AG04450 (cell line): ENCODE measurements around the gene KHNYN. TPM values are rescaled to one million over a fixed set of nuclear protein-coding genes. Genes with fewer than 3 reads are reported as not detected.
"Not testable (repeated sequence)": the region's sequence is repeated elsewhere in the genome, so short reads cannot be mapped to it uniquely, and the experiment has no call there.

Experiments used
- CTCF ChIA-PET: fragments of 300-600, 350-600 bp; formaldehyde crosslinking; extraction: SDS; loops from one replicate; lab custom pipeline; 2022; ENCODE audit warnings: antibody characterized with exemption, inconsistent platforms; lab: Charles Lee
- POLR2A ChIA-PET: fragments of 350-600 bp; formaldehyde crosslinking; extraction: SDS; loops from one replicate; lab custom pipeline; 2021; ENCODE audit warnings: antibody characterized with exemption, inconsistent platforms; lab: Yijun Ruan, JAX
- DNase-seq: peaks from one replicate; pipeline ENCODE4 v3.0.0-alpha.2; 2011; ENCODE audit warnings: low read depth, low spot score
- H3K27ac ChIP-seq: one replicate; pipeline ENCODE4 v1.5.1; 2012; ENCODE audit warnings: low read depth, low read length, control low read depth
- H3K27me3 ChIP-seq: one replicate; pipeline ENCODE4 v1.6.0; 2012; ENCODE audit warnings: low read length; ENCODE audit not compliant: control insufficient read depth, insufficient read depth
- H3K4me3 ChIP-seq: 2 replicates; pipeline ENCODE4 v1.5.1; 2011; ENCODE audit warnings: mild to moderate bottlenecking, low read depth, low read length, control low read depth
- H3K9me3 ChIP-seq: 2 replicates; pipeline ENCODE4 v1.5.1; 2012; ENCODE audit warnings: low read length; ENCODE audit not compliant: control insufficient read depth, insufficient read depth
- CTCF ChIP-seq: IDR thresholded peaks from 2 replicates; pipeline ENCODE4 v1.5.1; 2011; ENCODE audit warnings: low read depth, low read length, control low read depth, inconsistent platforms
- polyA plus RNA-seq: library from polyadenylated mRNA; depleted of rRNA; stranded (reverse); fragments of >200 nt; gene quantifications from 2 replicates; pipeline ENCODE4 v1.2.3, GENCODE V29; 2011; rRNA removed

Gene KHNYN
- polyA plus RNA-seq, 1 experiment, result 16.8 TPM

- no peak overlapping the region for H3K27ac ChIP-seq
- H3K4me3 ChIP-seq, result no peak overlapping the region
- ChIA-PET POLR2A (no interaction called here), CTCF (interaction anchor here (0.6 kb wide), 1 partner anchor 70 kb away, joined by 4 read pairs; no protein-coding TSS in a partner anchor)
- no peaks in the 10 kb centered on the region; the same call in 1 of the 2 replicates for H3K9me3 ChIP-seq
- peak; percentile 60 for TF ChIP-seq CTCF
- no peak for DNase-seq
- H3K27me3 ChIP-seq, result no peaks in the 10 kb centered on the region
These were observed 52.0 kb downstream of the KHNYN start for GRCh38 chr14:24481622-24482324.

- H3K4me3 ChIP-seq, H3K27me3 ChIP-seq, CTCF ChIA-PET, H3K27ac ChIP-seq, H3K9me3 ChIP-seq, POLR2A ChIA-PET: not testable (repeated sequence)
- peak; percentile 1 for DNase-seq
These were observed 53.0 kb downstream of the KHNYN start for GRCh38 chr14:24482699-24483303.

- no peak for TF ChIP-seq CTCF
- ChIA-PET POLR2A (no interaction called here), CTCF (no interaction called here)
- DNase-seq, result no peak
- Histone ChIP-seq H3K27me3 (no peaks in the 10 kb centered on the region), H3K27ac (no peak overlapping the region), H3K9me3 (no peaks in the 10 kb centered on the region; the same call in 1 of the 2 replicates), H3K4me3 (no peak overlapping the region)
These were observed 54.0 kb downstream of the KHNYN start for GRCh38 chr14:24483604-24484252.

Other genes with a start within 250 kb of the KHNYN start
- 15.2 and 20.9 TPM in 2 replicates for gene IPO4, start 241.1 kb upstream of the KHNYN start, polyA plus RNA-seq
- gene TM9SF1, start 234.5 kb upstream of the KHNYN start, polyA plus RNA-seq, result 41.7 and 44.9 TPM in 2 replicates
- gene TSSK4, start 224.3 kb upstream of the KHNYN start, polyA plus RNA-seq, result not detected in 2 replicates
- 48.0 and 55.7 TPM in 2 replicates for gene CHMP4A, start 216.5 kb upstream of the KHNYN start, polyA plus RNA-seq
- 14.9 and 16.1 TPM in 2 replicates for gene MDP1, start 213.9 kb upstream of the KHNYN start, polyA plus RNA-seq
- gene NEDD8, start 197.6 kb upstream of the KHNYN start, polyA plus RNA-seq, result 335 and 363 TPM in 2 replicates
- gene GMPR2, start 197.0 kb upstream of the KHNYN start, polyA plus RNA-seq, result 89.2 and 95.6 TPM in 2 replicates
- 38.2 and 38.4 TPM in 2 replicates for gene TINF2, start 187.3 kb upstream of the KHNYN start, polyA plus RNA-seq
- 0.97 and 1.4 TPM in 2 replicates for gene TGM1, start 166.8 kb upstream of the KHNYN start, polyA plus RNA-seq
- 17.9 and 24.7 TPM in 2 replicates for gene RABGGTA, start 158.4 kb upstream of the KHNYN start, polyA plus RNA-seq
- 33.8 and 36.6 TPM in 2 replicates for gene DHRS1, start 130.2 kb upstream of the KHNYN start, polyA plus RNA-seq
- 12.0 and 13.7 TPM in 2 replicates for gene NOP9, start 130.1 kb upstream of the KHNYN start, polyA plus RNA-seq
- 0.31 and 0.48 TPM in 2 replicates for gene CIDEB, start 122.0 kb upstream of the KHNYN start, polyA plus RNA-seq
- 0.91 and 0.93 TPM in 2 replicates for gene LTB4R2, start 119.8 kb upstream of the KHNYN start, polyA plus RNA-seq
- 0.98 and 1.2 TPM in 2 replicates for gene LTB4R, start 118.5 kb upstream of the KHNYN start, polyA plus RNA-seq
- 0.04 TPM in 1 of 2 replicates, not detected in the other for gene ADCY4, start 94.9 kb upstream of the KHNYN start, polyA plus RNA-seq
- gene RIPK3, start 90.0 kb upstream of the KHNYN start, polyA plus RNA-seq, result 0.09 TPM in 1 of 2 replicates, not detected in the other
- gene NFATC4, start 61.8 kb upstream of the KHNYN start, polyA plus RNA-seq, result 35.7 and 42.0 TPM in 2 replicates
- 10.4 and 10.5 TPM in 2 replicates for gene NYNRIN, start 31.0 kb upstream of the KHNYN start, polyA plus RNA-seq
- gene CBLN3, start 286 bp upstream of the KHNYN start, polyA plus RNA-seq, result 1.8 and 2.3 TPM in 2 replicates
- gene SDR39U1, start 12.8 kb downstream of the KHNYN start, polyA plus RNA-seq, result 22.9 and 24.9 TPM in 2 replicates
- gene CMA1, start 78.3 kb downstream of the KHNYN start, polyA plus RNA-seq, result not detected in 2 replicates
- gene CTSG, start 146.3 kb downstream of the KHNYN start, polyA plus RNA-seq, result not detected in 2 replicates
- gene GZMH, start 179.7 kb downstream of the KHNYN start, polyA plus RNA-seq, result not detected in 2 replicates
- gene GZMB, start 204.2 kb downstream of the KHNYN start, polyA plus RNA-seq, result not detected in 2 replicates